Measurements from ENCODE around the gene ASTN2.

The ASTN2 gene

DNA sequence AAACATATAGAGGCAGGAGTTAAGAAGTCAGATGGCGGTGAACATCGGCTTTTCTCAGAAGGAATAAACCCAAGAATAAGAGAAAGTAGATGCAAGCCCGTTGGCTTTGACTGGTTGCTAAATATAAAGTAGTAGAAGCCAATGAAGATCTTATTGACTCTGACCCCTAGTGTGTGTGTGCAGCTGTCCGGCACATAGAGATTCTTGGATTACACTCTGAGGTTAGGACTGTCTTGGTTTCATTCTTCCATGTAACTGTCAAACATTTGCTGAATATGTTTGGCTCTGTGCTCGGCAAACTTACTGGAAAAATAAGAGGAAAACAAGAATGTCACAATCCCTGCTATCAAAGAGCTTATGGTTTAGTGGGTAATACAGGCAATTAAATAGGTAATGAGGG is 54.9 kb downstream of the ASTN2 start:
- no peak for DNase-seq (ENCODE audit: low read depth)

DNA sequence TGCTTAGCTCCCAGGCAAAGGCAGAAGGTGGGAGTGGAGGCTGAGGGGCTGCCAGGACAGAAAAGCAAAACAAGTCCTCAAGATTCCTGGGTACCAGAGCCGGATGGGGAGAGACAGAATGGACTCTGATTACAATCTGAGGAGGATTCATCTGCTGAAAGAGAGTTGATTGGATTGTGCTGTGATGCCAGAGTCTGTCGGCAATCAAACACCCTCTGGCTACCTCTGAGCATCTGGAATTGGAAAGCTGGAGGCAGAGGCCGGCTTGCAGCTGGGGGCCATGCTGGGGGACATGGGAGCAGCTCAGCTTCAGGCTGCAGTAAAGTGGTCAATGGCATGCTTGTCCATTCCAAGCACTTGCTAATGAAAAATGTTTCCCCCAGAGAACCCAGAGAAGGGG is 59.3 kb downstream of the ASTN2 start:
- DNase-seq (ENCODE audit: low read depth): no peak

- no peak for DNase-seq (ENCODE audit: low read depth)
These were observed 59.9 kb downstream of the ASTN2 start for GRCh38 chr9:117354997-117355396.

GRCh38 chr9:117354244-117354847 is 60.5 kb downstream of the ASTN2 start:
- DNase-seq (ENCODE audit: low read depth): no peak

GRCh38 chr9:117344892-117345660 is 69.8 kb downstream of the ASTN2 start:
- no peak for DNase-seq (ENCODE audit: low read depth)

- no peak for DNase-seq (ENCODE audit: low read depth)
These were observed 71.4 kb downstream of the ASTN2 start for GRCh38 chr9:117343427-117343826.

DNA sequence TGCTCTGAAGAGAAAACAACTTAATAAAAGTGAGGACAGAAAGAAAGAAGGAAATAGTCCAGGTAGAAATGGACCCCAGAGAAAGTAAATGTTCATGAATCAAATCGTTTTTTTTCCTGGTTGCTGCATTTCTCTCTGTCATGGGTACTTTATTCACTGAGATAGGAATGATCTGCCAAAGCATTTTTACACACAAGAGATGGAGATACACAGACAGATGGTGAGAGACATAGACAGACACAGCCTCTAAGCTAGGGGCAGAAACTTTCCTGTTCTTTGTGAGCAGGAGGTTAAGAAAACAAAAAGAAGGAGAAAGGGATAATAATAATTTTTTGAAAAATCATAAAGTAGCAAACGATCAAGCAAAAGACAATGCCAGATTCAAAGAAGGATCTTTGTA is 73.7 kb downstream of the ASTN2 start:
- DNase-seq (ENCODE audit: low read depth): no peak

DNA sequence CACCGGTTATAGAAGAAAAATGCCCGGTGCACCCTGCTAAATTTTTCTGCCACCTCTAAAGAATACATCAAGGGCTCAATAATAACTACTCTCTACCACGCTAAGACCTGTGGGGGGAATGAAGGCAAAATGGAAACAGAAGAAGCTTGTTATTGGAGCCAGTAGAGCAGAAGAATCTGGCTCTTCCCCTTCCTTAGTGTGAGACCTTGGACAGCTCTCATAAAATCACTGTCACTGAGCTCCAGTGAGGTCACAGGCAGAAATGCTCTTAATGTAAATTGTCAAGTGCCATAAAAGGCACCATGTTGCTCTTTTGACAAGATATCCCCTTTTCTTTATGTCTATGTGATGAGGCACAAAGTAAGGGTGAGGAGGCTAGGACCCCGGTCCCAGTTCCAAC is 74.4 kb downstream of the ASTN2 start:
- no peak for DNase-seq (ENCODE audit: low read depth)

- no peak for DNase-seq (ENCODE audit: low read depth)
These were observed 78.9 kb downstream of the ASTN2 start for GRCh38 chr9:117335837-117336433.

DNA sequence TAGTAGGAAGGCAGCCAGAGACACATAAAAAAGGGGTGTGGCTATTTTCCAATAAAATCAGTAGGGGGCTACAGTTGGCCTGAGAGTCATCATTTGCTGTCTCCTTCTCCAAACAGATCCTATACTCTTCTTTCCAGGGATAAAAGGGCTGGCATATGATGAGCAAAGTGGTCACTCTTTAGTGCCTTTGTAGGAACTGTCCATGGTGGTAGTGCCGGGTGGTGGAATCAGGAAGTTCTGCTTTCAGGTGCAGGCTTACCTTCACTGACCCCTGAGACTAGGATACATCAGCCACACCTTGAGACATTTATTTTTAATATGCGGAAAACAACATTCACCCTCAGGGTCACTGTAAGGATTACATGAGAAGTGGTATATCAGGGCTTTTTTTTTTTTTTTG is 80.8 kb downstream of the ASTN2 start:
- DNase-seq (ENCODE audit: low read depth): no peak

DNA sequence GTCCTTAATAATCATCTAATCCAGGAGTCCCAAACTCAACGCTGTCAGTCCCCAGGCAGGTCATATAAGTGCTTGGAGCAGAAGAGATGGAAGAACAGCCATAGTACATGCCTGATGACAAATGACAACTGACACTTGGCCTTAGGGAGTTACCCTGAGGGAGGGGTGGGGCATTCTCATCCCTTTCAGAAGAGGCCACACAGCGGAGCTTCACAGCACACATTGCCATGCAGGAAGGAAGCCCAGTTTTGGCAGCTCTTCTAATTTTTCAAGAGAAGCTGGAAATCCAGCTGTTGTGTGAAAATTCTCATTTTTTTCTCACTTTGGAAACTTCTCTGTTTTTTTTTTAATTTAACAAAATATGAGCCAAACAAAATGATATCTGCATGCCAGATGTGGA is 89.0 kb downstream of the ASTN2 start:
- DNase-seq (ENCODE audit: low read depth): no peak

DNA sequence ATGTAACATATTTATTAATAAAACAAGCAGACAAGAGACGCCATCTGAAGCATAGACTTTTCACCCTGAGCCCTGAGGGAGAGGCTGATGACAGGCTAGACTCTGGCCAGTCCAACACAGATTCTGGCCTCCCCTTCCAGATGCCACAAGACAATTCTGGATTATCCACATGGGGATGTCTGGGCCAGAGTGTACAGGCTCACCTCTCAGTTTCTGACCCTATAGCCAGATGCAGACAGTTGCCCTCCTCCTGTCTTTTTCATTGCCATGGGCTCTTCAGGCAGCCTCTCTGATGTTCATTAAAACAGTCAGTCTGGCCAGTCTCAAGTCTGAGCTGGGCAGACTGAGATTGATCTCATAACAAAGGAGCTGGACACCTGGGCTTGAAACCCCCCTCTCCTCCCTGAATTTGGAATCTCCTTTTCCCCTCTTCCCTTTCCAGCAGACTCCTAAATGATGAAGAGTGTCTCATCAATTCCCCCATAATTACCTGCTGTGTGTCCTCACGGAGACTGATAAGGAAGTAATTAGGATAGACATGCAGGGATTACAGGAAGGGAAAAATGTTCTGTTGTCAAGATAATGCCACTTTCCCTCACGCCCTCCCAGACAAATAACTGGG is 89.6 kb downstream of the ASTN2 start:
- no peak for DNase-seq (ENCODE audit: low read depth)

GRCh38 chr9:117323390-117323789 is 91.5 kb downstream of the ASTN2 start:
- DNase-seq (ENCODE audit: low read depth): no peak

- no peak for DNase-seq (ENCODE audit: low read depth)
These were observed 97.7 kb downstream of the ASTN2 start for GRCh38 chr9:117317192-117317591.

GRCh38 chr9:117315236-117315635 is 99.6 kb downstream of the ASTN2 start:
- DNase-seq (ENCODE audit: low read depth): no peak

GRCh38 chr9:117313989-117314388 is 100.9 kb downstream of the ASTN2 start:
- DNase-seq (ENCODE audit: low read depth): no peak

GRCh38 chr9:117307701-117308100 is 107.2 kb downstream of the ASTN2 start:
- no peak for DNase-seq (ENCODE audit: low read depth)

DNA sequence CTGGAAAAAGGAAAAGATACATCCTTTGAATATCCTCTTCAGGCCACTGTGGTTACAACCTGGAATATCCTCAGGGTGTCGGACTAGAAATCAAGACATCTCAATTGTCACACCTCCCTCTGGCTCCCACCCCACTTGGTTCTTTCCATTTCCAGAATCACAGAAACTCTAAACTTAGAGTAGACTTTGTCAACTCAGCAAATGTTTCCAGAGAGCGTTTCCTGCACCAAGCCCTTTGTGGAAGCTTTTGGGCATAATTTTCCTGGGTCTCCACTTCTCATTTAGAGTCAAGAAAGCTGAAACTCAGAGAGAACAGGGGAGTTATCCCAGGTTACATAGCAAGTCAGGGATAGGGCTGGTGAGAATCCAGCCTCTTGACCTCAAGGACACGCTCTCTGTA is 108.8 kb downstream of the ASTN2 start:
- no peak for DNase-seq (ENCODE audit: low read depth)

DNA sequence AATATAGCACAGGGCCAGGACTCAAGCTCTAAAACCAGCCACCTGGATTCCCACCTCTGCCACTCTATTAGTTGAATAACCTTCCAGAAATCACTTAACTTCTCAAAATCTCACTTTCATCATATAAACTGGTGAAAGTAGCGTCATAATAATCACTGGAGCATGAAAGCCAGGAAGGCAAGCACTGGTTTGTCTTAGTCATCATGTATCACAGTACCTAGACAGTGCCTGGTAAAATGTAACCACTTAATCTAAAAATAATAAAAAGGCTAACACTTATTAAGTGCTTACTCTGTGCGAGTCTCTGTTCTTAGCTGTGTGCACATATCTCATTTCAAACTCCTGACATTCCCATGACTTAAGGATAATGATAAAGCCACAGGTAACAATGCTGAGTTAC is 109.4 kb downstream of the ASTN2 start:
- no peak for DNase-seq (ENCODE audit: low read depth)

DNA sequence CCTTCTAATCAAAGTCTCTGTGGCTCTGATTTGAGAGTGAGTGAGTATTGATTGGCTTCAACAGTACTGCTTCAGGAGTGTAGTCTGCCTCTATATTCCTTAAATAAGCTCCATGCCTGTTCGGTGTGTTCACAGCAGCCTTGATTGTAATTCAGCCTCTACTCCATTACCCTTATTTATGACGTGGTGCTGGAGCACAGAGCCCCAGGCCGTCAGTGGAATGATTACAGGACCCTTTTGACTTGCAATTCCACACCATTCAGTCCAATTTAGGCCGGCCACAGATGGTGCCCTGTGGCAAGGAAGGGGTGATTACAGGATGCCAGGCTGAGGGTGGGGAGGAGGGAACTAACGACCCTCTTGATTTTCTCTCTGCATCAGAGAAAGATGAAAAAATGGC is 110.3 kb downstream of the ASTN2 start:
- DNase-seq (ENCODE audit: low read depth): no peak

GRCh38 chr9:117303643-117304230 is 111.1 kb downstream of the ASTN2 start:
- no peak for DNase-seq (ENCODE audit: low read depth)

DNA sequence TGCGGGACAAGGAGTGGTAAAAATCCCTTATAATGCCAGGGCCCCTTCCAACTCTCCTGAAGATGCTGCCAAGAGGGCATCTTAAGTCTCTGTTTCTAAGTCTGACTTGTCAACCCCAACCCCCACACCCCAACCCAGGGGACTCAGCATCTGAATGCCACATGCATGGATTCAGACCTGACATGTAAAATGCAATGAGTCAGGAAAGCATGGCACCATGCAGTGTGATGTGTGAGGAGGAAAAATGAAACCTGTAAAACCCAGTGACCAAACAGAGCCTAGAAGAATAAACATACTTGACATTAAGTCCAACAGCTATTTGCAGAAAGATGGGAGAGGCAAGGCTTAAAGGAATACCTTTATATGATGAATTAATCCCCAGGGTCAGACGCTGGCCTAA is 112.4 kb downstream of the ASTN2 start:
- DNase-seq (ENCODE audit: low read depth): no peak
